GM21367 (cell line): Measurements from ENCODE around the gene NOL4L.

Experiments used
- ATAC-seq: cut with Tn5 transposase; IDR thresholded peaks from one replicate; pipeline ENCODE4 v1.9.1; 2021; ENCODE audit not compliant: unreplicated experiment

NOL4L gene

GRCh38 chr20:32527447-32528055, 57.6 kb downstream of the NOL4L start:
- no peak for ATAC-seq

- ATAC-seq, result no peak
These were observed 58.1 kb downstream of the NOL4L start for GRCh38 chr20:32527052-32527446.

GRCh38 chr20:32526541-32526940, 58.6 kb downstream of the NOL4L start:
- ATAC-seq, result no peak

- ATAC-seq, result no peak
These were observed 59.0 kb downstream of the NOL4L start for GRCh38 chr20:32526125-32526524.

- no peak for ATAC-seq
These were observed 60.2 kb downstream of the NOL4L start for GRCh38 chr20:32524829-32525501.

GRCh38 chr20:32523613-32524213, 61.4 kb downstream of the NOL4L start:
- ATAC-seq, result no peak

GRCh38 chr20:32522776-32523612, 62.1 kb downstream of the NOL4L start:
- no peak for ATAC-seq

- ATAC-seq, result no peak
These were observed 62.7 kb downstream of the NOL4L start for GRCh38 chr20:32522526-32522775.

- ATAC-seq, result no peak
These were observed 63.2 kb downstream of the NOL4L start for GRCh38 chr20:32521780-32522525.

GRCh38 chr20:32520927-32521203, 64.3 kb downstream of the NOL4L start:
- ATAC-seq, result no peak

- no peak for ATAC-seq
These were observed 65.8 kb downstream of the NOL4L start for GRCh38 chr20:32519381-32519730.

- ATAC-seq, result no peak
These were observed 66.3 kb downstream of the NOL4L start for GRCh38 chr20:32518593-32519380.

GRCh38 chr20:32517914-32518592, 67.1 kb downstream of the NOL4L start:
- ATAC-seq, result no peak

GRCh38 chr20:32517518-32517873, 67.6 kb downstream of the NOL4L start:
- ATAC-seq, result no peak

- no peak for ATAC-seq
These were observed 68.3 kb downstream of the NOL4L start for GRCh38 chr20:32516583-32517517.

- no peak for ATAC-seq
These were observed 69.5 kb downstream of the NOL4L start for GRCh38 chr20:32515631-32516101.

GRCh38 chr20:32514760-32515159, 70.4 kb downstream of the NOL4L start:
- ATAC-seq, result no peak

GRCh38 chr20:32513031-32513866, 71.9 kb downstream of the NOL4L start:
- no peak for ATAC-seq
